Fibroblast of pulmonary artery (primary cell): Measurements from ENCODE around the gene USP21.
A peak's percentile ranks its signal among the peaks of the same experiment; 100 is the strongest.

Source experiments
- DNase-seq: peaks from one replicate; pipeline ENCODE4 v3.0.0-alpha.2; 2010; ENCODE audit warnings: low read depth
- H3K4me3 ChIP-seq: replicated peaks from 2 replicates; pipeline ENCODE4 v1.5.1; 2011; ENCODE audit warnings: low read depth, mild to moderate bottlenecking, control low read depth, low read length, moderate library complexity
- CTCF ChIP-seq: IDR thresholded peaks from 2 replicates; pipeline ENCODE4 v1.5.1; 2011; ENCODE audit warnings: mild to moderate bottlenecking, control low read depth, low read length, inconsistent platforms; ENCODE audit errors: missing control alignments

Gene USP21

GRCh38 chr1:161162052-161162451 is 2.8 kb downstream of the USP21 start:
- DNase-seq, result no peak
- no peak overlapping the region for H3K4me3 ChIP-seq
- no peak for TF ChIP-seq CTCF

GRCh38 chr1:161162806-161163205 is 3.5 kb downstream of the USP21 start:
- no peak overlapping the region for H3K4me3 ChIP-seq
- no peak for DNase-seq
- no peak for TF ChIP-seq CTCF

GRCh38 chr1:161163793-161164192 is 4.5 kb downstream of the USP21 start:
- no peak for TF ChIP-seq CTCF
- no peak overlapping the region for H3K4me3 ChIP-seq
- no peak for DNase-seq

- no peak for TF ChIP-seq CTCF
- no peak for DNase-seq
- H3K4me3 ChIP-seq, result peak overlapping the region; percentile 87
Measured at GRCh38 chr1:161164901-161165610, 5.8 kb downstream of the USP21 start.

GRCh38 chr1:161165742-161166668 is 6.7 kb downstream of the USP21 start, which contains the start of gene PPOX:
PPOX (plus strand) TSS chr1:161166426; CDS start chr1:161166848, 422 bp downstream.
- peak; percentile 46 for TF ChIP-seq CTCF
- DNase-seq, result peak; percentile 99
- peak within 1 kb of the TSS; percentile 87 for H3K4me3 ChIP-seq

GRCh38 chr1:161166669-161167548 is 7.6 kb downstream of the USP21 start:
- H3K4me3 ChIP-seq, result peak overlapping the region; percentile 87
- no peak for DNase-seq
- TF ChIP-seq CTCF, result no peak
